ENCODE data around the gene HLA-DQA1. TPM values are rescaled to one million over a fixed set of nuclear protein-coding genes. Genes with fewer than 3 reads are reported as not detected.
A peak's percentile ranks its signal among the peaks of the same experiment; 100 is the strongest.

HLA-DQA1 gene
- total and polyA plus RNA-seq, 4 experiments from 2014 or later: 4.7 to 6.7 (median 5.8) TPM; not detected in 1

- POLR2A ChIA-PET (ENCODE audit: partially characterized antibody): no interaction called here
- CTCF ChIA-PET (ENCODE audit: partially characterized antibody): no interaction called here
- Mint-ChIP-seq H3K27ac (peak overlapping the region in 2 of 7 donors; percentile 6 to 57), H3K9me3 (peaks cover 0 to 6% (median 1%) of the 10 kb centered on the region in 8 donors), H3K27me3 (peaks cover 0 to 3% of the 10 kb centered on the region in 2 donors), H3K4me1 (peaks cover 8 to 26% (median 17%) of the 10 kb centered on the region in 4 donors), H3K4me3 (peak overlapping the region in 2 of 8 donors; percentile 20 to 30), H3K36me3 (no peaks in the 10 kb centered on the region)
- Histone ChIP-seq H3K4me3 (ENCODE audit: low read length in 2 of 2) (no peak overlapping the region), H3K4me1 (ENCODE audit: insufficient read depth, low read length) (peaks cover 9% of the 10 kb centered on the region), H3K27me3 (ENCODE audit: insufficient read depth, low read length) (no peaks in the 10 kb centered on the region), H3K9me3 (ENCODE audit: control insufficient read depth in 1 of 2, low read length in 2 of 2) (no peaks in the 10 kb centered on the region), H3K27ac (ENCODE audit: low read depth, low read length) (no peak overlapping the region), H3K36me3 (ENCODE audit: insufficient read depth, low read length) (no peaks in the 10 kb centered on the region)
- DNase-seq: no peak
- intact Hi-C loops (cut with micrococcal nuclease): no loop called here
Observed at GRCh38 chr6:32603222-32603621, 34.0 kb upstream of the HLA-DQA1 start.

GRCh38 chr6:32603888-32604287, 33.3 kb upstream of the HLA-DQA1 start:
- Histone ChIP-seq H3K4me3 (ENCODE audit: low read length in 2 of 2) (no peak overlapping the region), H3K36me3 (ENCODE audit: insufficient read depth, low read length) (no peaks in the 10 kb centered on the region), H3K27ac (ENCODE audit: low read depth, low read length) (no peak overlapping the region), H3K9me3 (ENCODE audit: control insufficient read depth in 1 of 2, low read length in 2 of 2) (no peaks in the 10 kb centered on the region), H3K4me1 (ENCODE audit: insufficient read depth, low read length) (peaks cover 9% of the 10 kb centered on the region), H3K27me3 (ENCODE audit: insufficient read depth, low read length) (no peaks in the 10 kb centered on the region)
- Mint-ChIP-seq H3K4me3 (peak overlapping the region in 6 of 8 donors; percentile 13 to 82 (median 50)), H3K4me1 (peaks cover 8 to 28% (median 17%) of the 10 kb centered on the region in 4 donors), H3K36me3 (no peaks in the 10 kb centered on the region), H3K27ac (peak overlapping the region; percentile 0 to 94 (median 62)), H3K27me3 (peaks cover 0 to 3% of the 10 kb centered on the region in 2 donors), H3K9me3 (peaks cover 0 to 6% (median 1%) of the 10 kb centered on the region in 8 donors)
- no peak for DNase-seq
- POLR2A ChIA-PET (ENCODE audit: partially characterized antibody): no interaction called here
- CTCF ChIA-PET (ENCODE audit: partially characterized antibody): no interaction called here
- intact Hi-C loops (cut with micrococcal nuclease): no loop called here

- Histone ChIP-seq H3K9me3 (ENCODE audit: control insufficient read depth in 1 of 2, low read length in 2 of 2) (no peaks in the 10 kb centered on the region), H3K4me1 (ENCODE audit: insufficient read depth, low read length) (peaks cover 11% of the 10 kb centered on the region), H3K36me3 (ENCODE audit: insufficient read depth, low read length) (no peaks in the 10 kb centered on the region), H3K27me3 (ENCODE audit: insufficient read depth, low read length) (no peaks in the 10 kb centered on the region), H3K4me3 (ENCODE audit: low read length in 2 of 2) (no peak overlapping the region), H3K27ac (ENCODE audit: low read depth, low read length) (no peak overlapping the region)
- ChIA-PET POLR2A (ENCODE audit: partially characterized antibody) (no interaction called here), CTCF (ENCODE audit: partially characterized antibody) (no interaction called here)
- H3K27me3 Mint-ChIP-seq: peaks cover 0 to 3% of the 10 kb centered on the region in 2 donors
- DNase-seq: peak in 1 of 5 donors; percentile 16
- intact Hi-C loops (cut with micrococcal nuclease): no loop called here
- H3K27ac Mint-ChIP-seq: peak overlapping the region; percentile 9 to 94 (median 62)
- H3K4me1 Mint-ChIP-seq: peaks cover 11 to 28% (median 17%) of the 10 kb centered on the region in 4 donors
- H3K4me3 Mint-ChIP-seq: peak overlapping the region in 3 of 8 donors; percentile 62 to 82 (median 72)
- peaks cover 0 to 6% (median 0%) of the 10 kb centered on the region in 8 donors for H3K9me3 Mint-ChIP-seq
- no peaks in the 10 kb centered on the region for H3K36me3 Mint-ChIP-seq
Observed at GRCh38 chr6:32604434-32604877, 32.8 kb upstream of the HLA-DQA1 start.

GRCh38 chr6:32607263-32607987, 29.8 kb upstream of the HLA-DQA1 start:
- Histone ChIP-seq H3K36me3 (ENCODE audit: insufficient read depth, low read length) (no peaks in the 10 kb centered on the region), H3K9me3 (ENCODE audit: control insufficient read depth in 1 of 2, low read length in 2 of 2) (no peaks in the 10 kb centered on the region), H3K27ac (ENCODE audit: low read depth, low read length) (no peak overlapping the region), H3K4me1 (ENCODE audit: insufficient read depth, low read length) (peaks cover 24% of the 10 kb centered on the region), H3K27me3 (ENCODE audit: insufficient read depth, low read length) (no peaks in the 10 kb centered on the region), H3K4me3 (ENCODE audit: low read length in 2 of 2) (no peak overlapping the region)
- no peaks in the 10 kb centered on the region for H3K36me3 Mint-ChIP-seq
- peaks cover 0 to 3% of the 10 kb centered on the region in 2 donors for H3K27me3 Mint-ChIP-seq
- H3K4me1 Mint-ChIP-seq: peaks cover 9 to 26% (median 14%) of the 10 kb centered on the region in 4 donors
- H3K27ac Mint-ChIP-seq: peak overlapping the region in 5 of 7 donors; percentile 26 to 90 (median 87)
- H3K4me3 Mint-ChIP-seq: no peak overlapping the region
- peaks cover 0 to 6% (median 0%) of the 10 kb centered on the region in 8 donors for H3K9me3 Mint-ChIP-seq
- DNase-seq: no peak
- CTCF ChIA-PET (ENCODE audit: partially characterized antibody): no interaction called here
- POLR2A ChIA-PET (ENCODE audit: partially characterized antibody): no interaction called here
- intact Hi-C loops (cut with micrococcal nuclease): no loop called here

GRCh38 chr6:32607988-32608298, 29.3 kb upstream of the HLA-DQA1 start:
- no peak overlapping the region for H3K4me3 Mint-ChIP-seq
- peak overlapping the region in 5 of 7 donors; percentile 6 to 90 (median 87) for H3K27ac Mint-ChIP-seq
- H3K4me3 ChIP-seq (ENCODE audit: low read length in 2 of 2): no peak overlapping the region
- H3K27me3 Mint-ChIP-seq: peaks cover 0 to 3% of the 10 kb centered on the region in 2 donors
- intact Hi-C loops (cut with micrococcal nuclease): no loop called here
- ChIA-PET POLR2A (ENCODE audit: partially characterized antibody) (no interaction called here), CTCF (ENCODE audit: partially characterized antibody) (no interaction called here)
- no peak for DNase-seq
- H3K4me1 Mint-ChIP-seq: peaks cover 8 to 21% (median 12%) of the 10 kb centered on the region in 4 donors
- H3K4me1 ChIP-seq (ENCODE audit: insufficient read depth, low read length): peaks cover 24% of the 10 kb centered on the region
- H3K36me3 ChIP-seq (ENCODE audit: insufficient read depth, low read length): no peaks in the 10 kb centered on the region
- H3K9me3 ChIP-seq (ENCODE audit: control insufficient read depth in 1 of 2, low read length in 2 of 2): no peaks in the 10 kb centered on the region
- no peak overlapping the region for H3K27ac ChIP-seq (ENCODE audit: low read depth, low read length)
- peaks cover 0 to 6% (median 0%) of the 10 kb centered on the region in 8 donors for H3K9me3 Mint-ChIP-seq
- H3K36me3 Mint-ChIP-seq: no peaks in the 10 kb centered on the region
- no peaks in the 10 kb centered on the region for H3K27me3 ChIP-seq (ENCODE audit: insufficient read depth, low read length)

GRCh38 chr6:32608362-32608761, 28.8 kb upstream of the HLA-DQA1 start:
- H3K27me3 ChIP-seq (ENCODE audit: insufficient read depth, low read length): no peaks in the 10 kb centered on the region
- no peaks in the 10 kb centered on the region for H3K36me3 ChIP-seq (ENCODE audit: insufficient read depth, low read length)
- H3K36me3 Mint-ChIP-seq: no peaks in the 10 kb centered on the region
- no peak for DNase-seq
- H3K27me3 Mint-ChIP-seq: peaks cover 0 to 3% of the 10 kb centered on the region in 2 donors
- POLR2A ChIA-PET (ENCODE audit: partially characterized antibody): no interaction called here
- H3K4me1 ChIP-seq (ENCODE audit: insufficient read depth, low read length): peaks cover 24% of the 10 kb centered on the region
- intact Hi-C loops (cut with micrococcal nuclease): no loop called here
- no peak overlapping the region for H3K4me3 Mint-ChIP-seq
- H3K9me3 Mint-ChIP-seq: peaks cover 0 to 4% (median 0%) of the 10 kb centered on the region in 8 donors
- H3K27ac ChIP-seq (ENCODE audit: low read depth, low read length): no peak overlapping the region
- CTCF ChIA-PET (ENCODE audit: partially characterized antibody): no interaction called here
- H3K4me3 ChIP-seq (ENCODE audit: low read length in 2 of 2): no peak overlapping the region
- peaks cover 5 to 17% (median 10%) of the 10 kb centered on the region in 4 donors for H3K4me1 Mint-ChIP-seq
- H3K27ac Mint-ChIP-seq: peak overlapping the region in 5 of 7 donors; percentile 6 to 90 (median 87)
- H3K9me3 ChIP-seq (ENCODE audit: control insufficient read depth in 1 of 2, low read length in 2 of 2): no peaks in the 10 kb centered on the region

GRCh38 chr6:32609391-32609730, 27.8 kb upstream of the HLA-DQA1 start:
- peak overlapping the region; percentile 67 for H3K27ac ChIP-seq (ENCODE audit: low read depth, low read length)
- POLR2A ChIA-PET (ENCODE audit: partially characterized antibody): no interaction called here
- no peak for DNase-seq
- H3K4me1 ChIP-seq (ENCODE audit: insufficient read depth, low read length): peaks cover 20% of the 10 kb centered on the region
- H3K4me3 ChIP-seq (ENCODE audit: low read length in 2 of 2): peak overlapping the region in 1 of 2 donors; percentile 12
- intact Hi-C loops (cut with micrococcal nuclease): no loop called here
- H3K27me3 ChIP-seq (ENCODE audit: insufficient read depth, low read length): no peaks in the 10 kb centered on the region
- Mint-ChIP-seq H3K4me1 (peaks cover 0 to 10% (median 3%) of the 10 kb centered on the region in 4 donors), H3K4me3 (no peak overlapping the region), H3K9me3 (no peaks in the 10 kb centered on the region), H3K27ac (no peak overlapping the region), H3K27me3 (no peaks in the 10 kb centered on the region), H3K36me3 (no peaks in the 10 kb centered on the region)
- no peaks in the 10 kb centered on the region for H3K9me3 ChIP-seq (ENCODE audit: control insufficient read depth in 1 of 2, low read length in 2 of 2)
- CTCF ChIA-PET (ENCODE audit: partially characterized antibody): interaction anchor here (0.8 kb wide), 1 partner anchor 11 kb away, joined by 3 read pairs; no protein-coding TSS in a partner anchor
- no peaks in the 10 kb centered on the region for H3K36me3 ChIP-seq (ENCODE audit: insufficient read depth, low read length)

Measured in CD4-positive, alpha-beta memory T cell (primary cell).